GM19025 (cell line): Measurements from ENCODE around the gene P2RY8.
"Not testable (repeated sequence)": the region's sequence is repeated elsewhere in the genome, so short reads cannot be mapped to it uniquely, and the experiment has no call there.

Experiments
- ATAC-seq: cut with Tn5 transposase; IDR thresholded peaks from one replicate; pipeline ENCODE4 v1.9.1; 2021; ENCODE audit warnings: mild to moderate bottlenecking, low read depth, moderate library complexity; ENCODE audit not compliant: unreplicated experiment

P2RY8 gene

DNA sequence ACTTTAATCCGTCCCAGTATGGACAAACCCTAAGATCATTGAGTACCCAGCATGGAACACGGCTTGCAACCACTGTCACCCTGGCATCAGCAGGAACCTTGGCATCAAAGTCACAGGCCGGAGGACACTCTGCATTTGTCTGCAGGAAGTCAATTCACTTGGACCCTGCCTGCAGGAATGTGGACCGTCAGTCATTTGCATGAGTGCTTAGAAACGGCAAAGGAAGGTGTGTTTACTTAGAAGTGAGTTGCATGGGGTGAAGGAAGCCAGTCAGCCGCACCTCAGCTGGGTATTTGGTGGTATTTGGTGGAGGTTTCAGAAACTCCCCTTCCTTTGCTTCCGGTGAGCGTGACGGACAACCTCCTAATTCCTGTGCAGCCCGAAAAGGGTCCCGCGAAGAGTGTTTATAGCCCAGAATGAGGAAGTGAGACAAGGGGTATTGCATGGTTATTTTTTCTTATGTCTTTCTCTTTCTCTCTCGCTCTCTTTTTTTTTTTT is 15.5 kb downstream of the P2RY8 start:
- peak; percentile 90 for ATAC-seq

DNA sequence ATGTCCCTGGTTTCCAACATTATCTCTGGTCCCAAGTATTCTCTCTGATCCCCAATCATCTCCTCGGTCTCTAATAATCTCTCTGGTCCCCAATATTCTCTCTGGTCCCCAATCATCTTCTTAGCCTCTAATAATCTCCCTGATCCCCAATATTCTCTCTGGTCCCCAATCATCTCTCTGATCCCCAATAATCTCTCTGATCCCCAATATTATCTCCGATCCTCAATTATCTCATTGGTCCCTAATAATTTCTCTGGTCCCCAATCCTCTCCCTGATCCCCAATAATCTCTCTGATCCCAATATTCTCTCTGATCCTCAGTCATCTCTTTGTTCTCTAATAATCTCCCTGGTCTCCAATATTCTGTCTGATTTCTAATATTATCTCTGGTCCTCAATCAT is 16.6 kb downstream of the P2RY8 start:
- ATAC-seq, result no peak

DNA sequence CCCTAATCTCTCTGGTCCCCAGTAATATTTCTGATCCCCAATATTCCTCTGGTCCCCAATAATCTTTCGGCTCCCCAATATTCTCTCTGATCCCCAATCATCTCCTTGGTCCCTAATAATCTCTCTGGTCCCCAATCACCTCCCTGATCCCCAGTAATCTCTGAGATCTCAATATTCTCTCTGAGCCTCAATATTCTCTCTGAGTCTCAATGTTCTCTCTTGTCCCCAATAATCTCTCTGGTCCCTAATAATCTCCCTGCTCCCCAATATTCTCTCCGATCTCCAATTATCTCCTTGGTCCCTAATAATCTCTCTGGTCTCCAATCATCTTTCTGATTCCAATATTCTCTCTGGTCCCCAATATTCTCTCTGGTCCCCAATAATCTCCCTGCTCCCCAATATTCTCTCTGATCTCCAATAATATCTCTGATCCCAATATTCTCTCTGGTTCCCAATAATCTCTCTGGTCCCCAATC is 17.9 kb downstream of the P2RY8 start:
- ATAC-seq, result no peak

DNA sequence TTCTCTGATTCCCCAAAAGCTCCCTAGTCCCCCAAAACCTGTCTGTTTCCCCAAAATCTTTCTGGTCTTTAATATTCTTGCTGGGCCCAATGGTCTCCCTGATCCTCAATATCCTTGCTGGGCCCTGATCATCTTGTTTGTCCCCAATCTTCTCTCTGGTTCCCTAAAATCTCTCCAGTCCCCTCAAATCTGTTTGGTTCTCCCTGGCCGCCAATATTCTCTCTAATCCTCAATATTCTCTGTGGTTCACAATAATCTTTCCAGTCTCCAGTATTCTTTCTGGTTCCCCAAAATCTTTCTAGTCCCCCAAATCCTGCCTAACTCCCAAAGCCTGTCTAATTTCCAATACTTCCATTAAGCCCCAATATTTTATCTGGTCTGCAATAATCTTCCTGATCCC is 18.5 kb downstream of the P2RY8 start:
- no peak for ATAC-seq

DNA sequence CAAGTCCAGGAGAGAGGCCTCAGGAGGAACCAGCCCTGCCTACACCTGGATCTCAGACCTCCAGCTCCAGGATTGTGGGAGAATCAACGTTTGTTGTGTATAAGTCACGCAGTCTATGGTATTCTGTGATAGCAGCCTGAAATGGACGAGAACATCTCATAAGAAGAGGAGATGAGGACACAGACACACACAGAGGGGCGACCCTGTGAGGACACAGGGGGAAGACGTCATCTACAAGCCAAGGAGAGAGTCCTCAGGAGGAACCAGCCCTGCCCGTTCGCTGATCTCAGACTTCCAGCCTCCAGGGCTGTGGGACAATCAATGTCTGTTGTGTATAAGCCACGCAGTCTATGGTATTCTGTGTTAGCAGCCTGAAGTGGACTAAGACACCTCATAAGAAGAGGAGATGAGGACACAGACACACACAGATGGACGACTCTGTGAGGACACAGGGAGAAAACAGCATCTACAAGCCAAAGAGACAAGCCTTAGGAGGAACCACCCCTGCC is 20.3 kb downstream of the P2RY8 start:
- no peak for ATAC-seq

DNA sequence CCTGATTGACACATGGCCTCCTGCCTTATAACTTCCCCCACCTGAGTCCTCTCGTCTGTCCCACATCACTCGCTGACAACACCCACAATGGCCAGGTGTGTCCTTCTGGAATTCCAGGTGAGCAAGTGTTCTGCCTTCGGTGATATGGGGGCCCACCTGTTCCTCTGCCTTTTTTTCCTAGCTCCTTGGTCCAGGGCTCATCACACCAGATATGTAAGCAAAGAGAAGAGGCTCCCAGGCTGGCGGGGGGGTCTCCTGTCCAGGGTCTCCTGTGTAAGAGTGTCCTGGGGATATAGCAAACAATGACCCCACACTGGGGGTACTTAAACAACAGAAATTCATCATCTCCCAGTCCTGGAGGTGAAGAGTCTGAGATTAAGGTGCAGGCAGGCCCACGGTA is 25.2 kb downstream of the P2RY8 start:
- ATAC-seq, result no peak

DNA sequence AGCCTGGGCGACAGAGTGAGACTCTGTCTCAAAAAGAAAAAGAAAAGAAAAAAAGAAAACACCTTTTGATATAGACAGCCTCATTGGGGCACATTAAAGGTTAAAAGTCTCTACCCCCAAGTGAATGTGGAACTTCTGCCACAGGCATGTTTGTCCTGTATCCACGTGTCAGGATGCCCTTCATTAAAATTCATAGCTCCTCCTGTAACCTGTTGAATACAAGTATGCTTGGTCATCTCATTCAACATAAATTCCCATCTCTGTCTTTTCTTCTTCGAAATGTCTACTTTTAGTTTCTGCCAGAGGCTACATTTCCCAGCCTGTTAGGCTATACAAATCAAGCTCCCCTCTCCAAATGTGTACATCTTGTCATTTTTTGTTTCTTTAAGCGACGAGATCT is 25.8 kb downstream of the P2RY8 start:
- no peak for ATAC-seq

DNA sequence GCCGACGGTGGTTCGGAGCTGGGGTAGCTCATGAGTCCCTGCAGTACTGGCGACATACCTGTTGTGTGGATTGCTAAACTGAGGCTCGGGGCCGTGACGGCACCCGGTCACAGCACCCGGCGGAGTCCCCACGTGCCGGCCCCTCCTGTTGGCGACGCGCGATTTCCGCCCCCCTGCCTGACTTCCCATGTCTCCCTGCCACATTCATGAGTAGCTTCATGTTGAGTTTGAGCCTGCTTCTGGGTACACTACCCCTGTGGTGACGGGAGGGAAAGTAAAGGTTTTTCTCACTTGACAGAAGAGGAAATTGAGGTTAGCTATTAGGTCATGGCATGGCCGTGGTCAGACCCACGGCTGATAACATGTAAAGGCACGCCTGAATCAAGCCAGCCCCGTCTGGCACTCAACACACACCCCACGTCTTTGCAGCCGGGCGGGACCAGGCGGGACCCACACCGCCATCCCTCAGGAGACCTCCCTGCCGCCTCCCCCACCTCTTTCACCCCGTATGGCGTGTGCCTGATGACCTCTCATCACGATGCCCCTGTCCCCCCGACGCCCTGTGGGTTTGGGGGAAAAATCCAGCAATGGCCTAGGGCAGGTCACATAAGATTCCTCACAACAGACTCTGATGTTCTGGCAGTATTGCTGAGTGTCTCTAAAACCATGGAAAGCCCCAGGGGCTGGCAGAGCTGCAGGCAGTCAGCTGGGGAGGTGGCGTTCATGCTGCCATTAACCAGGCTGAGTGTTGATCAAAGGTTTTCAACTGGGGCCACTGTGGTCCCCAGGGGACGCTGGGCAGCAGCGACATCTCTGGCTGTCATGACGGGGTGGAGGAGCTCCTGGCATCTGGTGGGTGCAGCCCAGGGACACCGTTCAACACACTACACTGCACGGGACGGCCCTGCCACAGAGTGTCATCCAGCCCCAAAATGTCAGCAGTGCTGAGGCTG is 29.2 kb downstream of the P2RY8 start:
- peak; percentile 70 for ATAC-seq

DNA sequence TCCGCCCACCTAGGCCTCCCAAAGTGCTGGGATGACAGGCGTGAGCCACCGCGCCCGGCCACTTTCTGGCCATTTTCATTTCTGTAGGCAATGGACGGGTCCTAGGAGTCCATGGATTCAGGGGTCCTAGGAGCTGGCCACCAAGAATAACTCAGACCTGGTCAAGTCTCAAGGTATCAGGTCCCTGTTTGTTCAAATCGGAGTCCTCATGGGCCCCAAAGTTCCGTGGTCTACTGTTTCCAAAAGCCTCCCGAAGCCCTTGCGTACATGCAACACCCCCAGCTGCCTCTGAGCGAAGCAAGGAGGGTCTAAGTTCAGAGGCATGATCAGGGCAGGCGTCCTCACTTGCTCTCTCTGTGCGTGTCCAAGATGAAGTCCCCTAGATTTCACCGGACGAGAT is 30.1 kb downstream of the P2RY8 start:
- no peak for ATAC-seq

DNA sequence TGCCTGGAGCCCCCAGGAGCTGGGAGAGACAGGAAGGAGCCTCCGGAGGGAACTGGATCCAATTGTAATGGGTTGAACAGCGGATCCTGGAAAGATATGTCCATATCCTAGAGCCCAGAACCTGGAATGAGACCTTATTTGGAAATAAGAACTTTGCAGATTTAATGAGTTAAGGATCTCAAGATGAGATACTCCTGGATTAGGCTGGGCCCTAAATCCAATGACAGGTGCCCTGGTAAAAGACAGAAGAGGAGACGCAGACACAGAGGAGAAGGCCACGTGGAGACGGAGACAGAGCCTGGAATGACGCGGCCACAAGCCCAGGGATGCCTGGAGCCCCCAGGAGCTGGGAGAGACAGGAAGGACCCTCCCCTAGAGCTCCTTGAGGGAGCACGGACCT is 34.1 kb downstream of the P2RY8 start:
- no peak for ATAC-seq

DNA sequence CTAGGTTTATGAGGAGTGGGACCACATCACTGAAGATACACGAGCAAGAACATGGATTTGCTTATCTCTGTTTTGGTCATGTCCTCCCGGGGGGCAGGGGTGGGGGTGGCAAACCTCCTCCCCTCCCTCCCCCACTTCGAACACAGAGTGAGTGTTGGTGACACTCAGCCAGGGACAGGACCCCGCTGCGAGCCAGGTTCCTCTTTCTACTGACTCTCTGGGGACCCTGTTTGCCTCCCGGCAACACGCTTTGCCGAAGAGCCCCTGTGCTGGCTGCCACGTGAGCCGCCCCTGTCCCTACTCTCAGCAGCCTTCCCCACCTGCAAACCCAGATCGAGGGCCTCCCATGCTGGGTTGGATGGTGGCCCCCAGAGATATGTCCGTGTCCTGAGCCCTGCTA is 34.7 kb downstream of the P2RY8 start:
- peak; percentile 36 for ATAC-seq

DNA sequence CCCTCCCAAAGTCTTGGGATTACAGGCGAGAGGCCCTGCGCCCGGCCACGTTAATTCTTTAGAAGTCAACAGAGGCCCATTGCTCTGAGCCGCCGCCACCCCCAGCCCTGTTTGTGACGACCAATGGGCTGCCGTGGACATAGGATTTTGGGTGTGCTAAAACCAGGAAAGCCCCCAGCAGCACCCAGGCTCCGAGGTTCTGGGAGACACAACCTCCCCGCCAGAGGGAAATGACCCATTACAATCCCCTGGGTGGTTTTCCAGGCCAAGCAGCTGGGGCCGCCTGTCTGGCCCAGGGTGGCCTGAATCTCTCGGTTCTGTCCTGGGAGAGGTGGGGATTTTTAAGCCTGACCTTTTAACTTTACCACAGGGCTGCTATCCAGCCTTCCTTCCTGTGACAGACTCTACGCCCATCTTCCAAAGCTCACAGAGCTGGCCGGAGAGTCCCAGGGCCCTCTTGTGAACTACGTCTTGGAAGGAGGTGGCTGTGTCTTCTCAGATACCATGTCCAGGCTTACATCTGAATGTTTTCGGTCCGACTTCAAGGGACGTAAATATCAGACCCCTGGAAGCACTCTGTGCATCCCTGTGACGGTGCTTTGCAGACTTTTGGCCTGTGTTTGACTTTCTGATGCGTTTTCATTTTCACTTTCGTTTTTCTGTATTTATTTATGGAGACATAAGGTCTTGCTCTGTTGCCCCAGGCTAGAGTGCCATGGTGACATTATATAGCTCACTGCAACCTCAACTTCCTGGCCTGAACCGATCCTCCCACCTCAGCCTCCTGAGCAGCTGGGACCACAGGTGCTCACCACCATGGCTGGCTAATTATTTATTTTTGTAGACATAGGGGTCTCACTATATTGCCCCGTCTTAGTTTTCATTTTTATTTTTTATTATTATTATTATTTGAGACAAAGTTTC is 36.0 kb downstream of the P2RY8 start:
- ATAC-seq, result peak; percentile 73

DNA sequence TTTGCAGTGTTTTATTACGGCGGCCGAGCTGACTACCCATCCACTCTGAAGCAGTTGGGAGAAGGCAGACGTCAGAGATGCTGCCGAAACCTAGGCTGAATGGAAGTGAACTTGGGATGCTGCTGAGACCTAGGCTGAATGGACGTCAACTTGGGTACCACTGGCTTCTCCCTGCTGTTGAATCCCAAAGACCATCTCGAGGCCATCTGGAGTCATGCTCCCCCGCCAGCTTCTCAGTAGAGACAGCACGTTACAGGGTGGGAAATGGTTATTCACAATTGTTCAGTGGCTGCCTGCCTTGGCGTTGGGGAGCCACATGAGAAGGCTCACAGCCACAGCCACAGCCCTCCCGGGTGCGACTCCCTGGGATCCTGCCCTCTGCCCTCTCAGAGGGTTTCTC is 40.9 kb downstream of the P2RY8 start:
- ATAC-seq, result no peak

DNA sequence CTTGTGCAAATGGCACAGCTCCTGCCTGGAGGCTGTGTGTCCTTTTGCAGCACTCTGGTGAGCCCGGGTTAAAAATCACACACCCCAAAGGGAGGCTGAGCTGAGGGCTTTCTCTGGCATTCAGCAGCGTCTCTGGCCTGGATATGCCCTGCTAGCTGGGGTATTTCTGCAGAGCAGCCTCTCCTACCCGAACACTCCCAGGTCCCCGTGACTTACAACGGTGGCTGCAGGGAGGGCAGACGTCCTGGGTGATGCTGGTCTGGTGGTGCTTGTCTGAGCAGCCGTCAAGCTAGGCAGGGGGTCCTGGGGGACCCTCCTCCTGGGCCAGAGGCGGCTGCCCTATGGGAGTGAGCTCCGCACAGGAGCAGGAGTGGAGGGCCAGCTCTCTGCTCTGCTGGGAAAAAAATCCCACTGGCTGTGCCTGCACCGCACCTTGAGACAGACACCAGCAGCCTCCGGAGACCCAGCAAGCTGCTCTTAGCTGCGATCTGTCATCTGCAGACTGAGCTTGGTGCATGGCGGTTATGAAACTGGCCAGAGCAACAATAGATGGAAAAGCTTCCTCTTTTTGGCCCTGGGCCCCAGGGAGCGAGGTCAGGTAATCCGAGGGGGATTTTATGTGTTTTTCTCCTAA is 43.0 kb downstream of the P2RY8 start:
- ATAC-seq, result peak; percentile 36

DNA sequence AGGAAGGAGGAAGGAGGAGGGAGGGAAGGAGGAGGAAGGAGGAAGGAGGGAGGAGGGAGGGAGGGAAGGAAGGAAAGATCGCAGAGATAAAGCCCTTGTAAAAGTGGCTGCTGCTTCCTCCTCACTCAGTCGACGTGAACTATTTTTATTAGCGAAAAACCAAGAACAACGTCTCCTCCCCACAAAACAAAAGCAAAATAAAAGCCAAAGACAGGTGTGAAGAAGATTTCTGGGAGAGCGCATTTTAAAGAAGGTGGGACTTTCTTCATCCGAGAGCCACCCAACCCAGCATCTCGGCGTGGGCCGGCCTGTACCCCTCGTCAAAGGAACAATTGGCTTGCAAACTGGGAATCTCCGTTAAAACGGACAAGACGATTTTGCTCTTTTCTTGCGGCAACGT is 43.6 kb downstream of the P2RY8 start:
- no peak for ATAC-seq

DNA sequence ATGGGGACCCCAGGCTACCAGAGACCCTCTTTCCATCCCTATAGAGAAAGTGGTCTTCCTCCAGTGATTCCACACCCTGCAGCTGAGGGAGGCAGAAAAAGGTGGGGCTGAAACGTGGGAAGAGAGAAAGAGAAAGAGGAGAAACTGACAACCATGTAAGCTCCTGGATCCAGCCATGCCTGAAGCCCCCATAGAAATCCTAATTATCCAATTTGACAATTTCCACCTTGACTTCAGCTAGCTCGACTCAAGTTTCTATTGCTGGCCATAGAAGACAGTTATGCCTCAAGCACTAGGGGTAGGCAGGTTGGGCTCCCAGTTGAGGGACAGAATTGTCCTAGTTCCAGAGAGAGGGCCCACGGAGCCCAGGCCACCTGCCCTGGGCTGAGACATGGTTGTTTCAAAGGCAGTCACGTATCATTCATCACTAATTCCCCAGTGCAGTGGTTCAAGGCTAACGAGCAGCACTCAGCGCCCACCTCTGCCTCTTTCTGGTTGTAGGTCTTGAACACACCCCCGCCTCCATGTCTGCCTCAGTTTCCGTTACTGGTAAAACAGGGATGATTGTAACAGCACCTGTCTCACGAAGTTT is 44.5 kb downstream of the P2RY8 start:
- no peak for ATAC-seq

DNA sequence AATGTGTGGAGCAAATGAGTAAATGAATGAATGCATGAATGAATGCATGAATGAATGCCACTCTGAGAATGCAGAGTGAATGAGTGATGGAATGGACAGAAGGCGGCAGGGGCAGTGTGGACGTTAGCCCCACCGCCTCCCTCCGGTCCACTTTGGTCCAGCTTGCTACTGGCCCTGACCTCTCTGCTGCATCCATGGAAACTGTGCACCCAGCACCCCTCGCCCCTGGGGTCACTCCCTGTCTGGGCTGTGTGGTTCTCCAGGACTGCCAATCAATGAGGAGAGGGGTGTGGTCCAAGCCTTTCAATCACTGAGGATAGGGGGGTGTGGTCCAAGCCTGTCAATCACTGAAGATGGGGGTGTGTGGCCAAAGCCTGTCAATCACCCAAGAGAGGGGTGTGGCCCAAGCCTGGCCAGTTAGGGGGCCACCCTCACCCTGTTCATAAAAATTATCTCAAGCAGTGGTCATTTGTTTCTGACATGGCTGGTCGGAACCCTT is 45.1 kb downstream of the P2RY8 start:
- ATAC-seq, result peak; percentile 74

DNA sequence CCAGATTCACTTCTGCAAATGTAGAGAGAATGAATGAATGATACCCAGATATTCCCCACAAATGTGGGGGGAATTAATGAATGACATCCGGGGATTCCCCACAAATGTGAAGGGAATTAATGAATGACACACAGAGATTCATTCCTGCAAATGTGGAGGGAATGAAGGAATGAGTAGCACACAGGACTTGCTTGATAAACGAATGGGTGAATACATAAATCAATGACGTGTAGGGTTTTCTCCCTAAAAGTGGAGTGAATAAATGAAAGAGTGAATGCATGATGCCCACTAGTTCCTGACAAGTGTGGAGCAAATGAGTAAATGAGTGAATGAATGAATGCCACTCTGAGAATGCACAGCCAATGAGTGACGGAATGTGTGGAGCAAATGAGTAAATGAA is 45.7 kb downstream of the P2RY8 start:
- not testable (repeated sequence) for ATAC-seq

DNA sequence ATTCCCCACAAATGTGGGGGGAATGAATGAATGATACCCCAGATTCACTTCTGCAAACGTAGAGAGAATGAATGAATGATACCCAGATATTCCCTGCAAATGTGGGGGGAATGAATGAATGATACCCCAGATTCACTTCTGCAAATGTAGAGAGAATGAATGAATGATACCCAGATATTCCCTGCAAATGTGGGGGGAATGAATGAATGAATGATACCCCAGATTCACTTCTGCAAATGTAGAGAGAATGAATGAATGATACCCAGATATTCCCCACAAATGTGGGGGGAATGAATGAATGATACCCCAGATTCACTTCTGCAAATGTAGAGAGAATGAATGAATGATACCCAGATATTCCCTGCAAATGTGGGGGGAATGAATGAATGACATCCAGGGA is 46.3 kb downstream of the P2RY8 start:
- ATAC-seq, result not testable (repeated sequence)

DNA sequence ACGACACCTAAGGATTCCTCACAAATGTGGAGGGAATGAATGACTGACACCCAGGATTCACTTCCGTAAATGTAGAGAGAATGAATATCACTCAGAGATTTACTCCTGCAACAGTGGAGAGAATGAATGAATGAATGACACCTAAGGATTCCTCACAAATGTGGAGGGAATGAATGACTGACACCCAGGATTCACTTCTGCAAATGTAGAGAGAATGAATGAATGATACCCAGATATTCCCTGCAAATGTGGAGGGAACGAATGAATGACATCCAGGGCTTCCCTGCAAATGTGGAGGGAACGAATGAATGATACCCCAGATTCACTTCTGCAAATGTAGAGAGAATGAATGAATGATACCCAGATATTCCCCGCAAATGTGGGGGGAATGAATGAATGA is 47.6 kb downstream of the P2RY8 start:
- ATAC-seq, result not testable (repeated sequence)
